ENCODE measurements around the gene PGBD5. TPM values are rescaled to one million over a fixed set of nuclear protein-coding genes. Genes with fewer than 3 reads are reported as not detected.

PGBD5 gene
- total RNA-seq, 1 experiment from 2014 or later, result 37.8 TPM

DNA sequence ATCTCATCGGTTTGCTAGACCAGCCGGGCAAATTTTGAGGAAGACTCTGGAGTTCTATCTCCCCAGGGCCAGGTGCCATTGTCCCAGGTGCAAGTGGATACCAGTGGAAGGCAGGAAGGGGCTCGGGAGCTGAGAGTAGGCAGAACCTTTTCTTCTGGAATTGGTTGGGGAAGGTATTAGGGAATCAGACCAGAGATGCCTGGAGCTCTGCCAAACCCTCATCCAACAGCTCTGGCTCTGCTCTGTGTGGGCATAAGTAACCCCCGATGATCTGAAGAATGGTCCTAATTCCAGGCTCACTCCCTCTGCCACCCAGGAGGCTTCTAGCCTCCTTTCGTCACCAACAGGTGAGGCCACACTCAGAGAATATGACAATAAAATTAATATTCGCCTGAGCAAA, 69.9 kb downstream of the PGBD5 start:
- CTCF ChIA-PET, result no interaction called here
- no peak for DNase-seq
- intact Hi-C loops (cut with micrococcal nuclease; ENCODE audit: unreplicated experiment), result no loop called here
- no peaks in the 10 kb centered on the region for H3K4me1 Mint-ChIP-seq (ENCODE audit: low read depth, unreplicated experiment)
- BruUV-seq (replicated peaks), result no TSS peak
- H3K36me3 Mint-ChIP-seq (ENCODE audit: insufficient read depth, unreplicated experiment), result peaks cover 13% of the 10 kb centered on the region
- no peaks in the 10 kb centered on the region for H3K9me3 Mint-ChIP-seq (ENCODE audit: low read depth, unreplicated experiment)
- no peak overlapping the region for H3K27ac Mint-ChIP-seq (ENCODE audit: unreplicated experiment)
- H3K27me3 Mint-ChIP-seq (ENCODE audit: unreplicated experiment), result no peaks in the 10 kb centered on the region
- no peak overlapping the region for H3K4me3 Mint-ChIP-seq (ENCODE audit: low read depth, unreplicated experiment)
- TF ChIP-seq, protein P1, sequence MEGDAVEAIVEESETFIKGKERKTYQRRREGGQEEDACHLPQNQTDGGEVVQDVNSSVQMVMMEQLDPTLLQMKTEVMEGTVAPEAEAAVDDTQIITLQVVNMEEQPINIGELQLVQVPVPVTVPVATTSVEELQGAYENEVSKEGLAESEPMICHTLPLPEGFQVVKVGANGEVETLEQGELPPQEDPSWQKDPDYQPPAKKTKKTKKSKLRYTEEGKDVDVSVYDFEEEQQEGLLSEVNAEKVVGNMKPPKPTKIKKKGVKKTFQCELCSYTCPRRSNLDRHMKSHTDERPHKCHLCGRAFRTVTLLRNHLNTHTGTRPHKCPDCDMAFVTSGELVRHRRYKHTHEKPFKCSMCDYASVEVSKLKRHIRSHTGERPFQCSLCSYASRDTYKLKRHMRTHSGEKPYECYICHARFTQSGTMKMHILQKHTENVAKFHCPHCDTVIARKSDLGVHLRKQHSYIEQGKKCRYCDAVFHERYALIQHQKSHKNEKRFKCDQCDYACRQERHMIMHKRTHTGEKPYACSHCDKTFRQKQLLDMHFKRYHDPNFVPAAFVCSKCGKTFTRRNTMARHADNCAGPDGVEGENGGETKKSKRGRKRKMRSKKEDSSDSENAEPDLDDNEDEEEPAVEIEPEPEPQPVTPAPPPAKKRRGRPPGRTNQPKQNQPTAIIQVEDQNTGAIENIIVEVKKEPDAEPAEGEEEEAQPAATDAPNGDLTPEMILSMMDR (IDR thresholded peaks at IDR 0.05; ENCODE audit: unreplicated experiment), result no peak

DNA sequence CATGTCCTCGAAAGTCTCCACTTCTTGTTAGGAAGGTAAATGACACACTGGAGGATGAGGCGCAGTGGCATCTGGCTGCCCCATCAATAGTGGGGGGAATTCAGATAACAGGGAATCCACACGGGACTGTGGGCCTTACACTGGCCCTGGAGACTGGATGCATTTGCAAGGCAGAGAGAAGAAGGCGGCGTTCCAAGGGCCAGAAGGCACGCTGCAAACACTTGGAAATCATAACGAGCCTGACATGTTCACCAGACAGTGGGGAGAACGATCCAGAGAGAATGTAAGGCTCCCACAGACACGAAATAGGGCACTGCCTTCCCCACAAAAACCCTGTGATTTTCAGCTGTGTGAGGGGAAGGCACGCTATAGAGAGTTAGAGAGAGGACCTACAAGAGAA, 70.5 kb downstream of the PGBD5 start:
- H3K4me3 Mint-ChIP-seq (ENCODE audit: low read depth, unreplicated experiment), result no peak overlapping the region
- H3K4me1 Mint-ChIP-seq (ENCODE audit: low read depth, unreplicated experiment), result no peaks in the 10 kb centered on the region
- no peaks in the 10 kb centered on the region for H3K9me3 Mint-ChIP-seq (ENCODE audit: low read depth, unreplicated experiment)
- no TSS peak for BruUV-seq (replicated peaks)
- TF ChIP-seq, protein P1 (IDR thresholded peaks at IDR 0.05; ENCODE audit: unreplicated experiment), result no peak
- intact Hi-C loops (cut with micrococcal nuclease; ENCODE audit: unreplicated experiment), result no loop called here
- no peaks in the 10 kb centered on the region for H3K27me3 Mint-ChIP-seq (ENCODE audit: unreplicated experiment)
- CTCF ChIA-PET, result no interaction called here
- no peak for DNase-seq
- H3K36me3 Mint-ChIP-seq (ENCODE audit: insufficient read depth, unreplicated experiment), result peaks cover 10% of the 10 kb centered on the region
- no peak overlapping the region for H3K27ac Mint-ChIP-seq (ENCODE audit: unreplicated experiment)

DNA sequence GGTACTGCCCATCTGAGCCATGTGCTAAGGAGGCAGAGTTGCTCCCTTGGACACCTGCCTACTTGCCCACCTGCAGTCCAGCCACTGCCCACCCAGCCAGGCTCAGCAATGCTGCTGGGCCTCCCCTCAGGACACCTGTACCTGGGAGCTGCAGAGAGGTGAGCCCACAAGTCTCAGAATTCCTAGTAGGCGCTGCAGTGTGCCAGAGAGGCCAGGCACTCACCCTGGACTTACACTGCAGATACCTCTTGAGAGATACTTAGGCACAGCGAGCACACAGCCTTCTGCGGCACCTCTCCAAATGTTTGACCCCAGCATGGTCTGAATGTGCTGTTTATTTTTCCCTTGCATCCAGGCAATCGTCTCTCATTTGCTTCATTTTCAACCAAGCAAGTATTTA, 71.0 kb downstream of the PGBD5 start:
- Mint-ChIP-seq H3K36me3 (ENCODE audit: insufficient read depth, unreplicated experiment) (peaks cover 9% of the 10 kb centered on the region), H3K27ac (ENCODE audit: unreplicated experiment) (no peak overlapping the region), H3K27me3 (ENCODE audit: unreplicated experiment) (no peaks in the 10 kb centered on the region), H3K4me3 (ENCODE audit: low read depth, unreplicated experiment) (no peak overlapping the region), H3K4me1 (ENCODE audit: low read depth, unreplicated experiment) (no peaks in the 10 kb centered on the region), H3K9me3 (ENCODE audit: low read depth, unreplicated experiment) (no peaks in the 10 kb centered on the region)
- no TSS peak for BruUV-seq (replicated peaks)
- no peak for DNase-seq
- TF ChIP-seq, protein P1 (IDR thresholded peaks at IDR 0.05; ENCODE audit: unreplicated experiment), result no peak
- intact Hi-C loops (cut with micrococcal nuclease; ENCODE audit: unreplicated experiment), result no loop called here
- CTCF ChIA-PET, result no interaction called here

DNA sequence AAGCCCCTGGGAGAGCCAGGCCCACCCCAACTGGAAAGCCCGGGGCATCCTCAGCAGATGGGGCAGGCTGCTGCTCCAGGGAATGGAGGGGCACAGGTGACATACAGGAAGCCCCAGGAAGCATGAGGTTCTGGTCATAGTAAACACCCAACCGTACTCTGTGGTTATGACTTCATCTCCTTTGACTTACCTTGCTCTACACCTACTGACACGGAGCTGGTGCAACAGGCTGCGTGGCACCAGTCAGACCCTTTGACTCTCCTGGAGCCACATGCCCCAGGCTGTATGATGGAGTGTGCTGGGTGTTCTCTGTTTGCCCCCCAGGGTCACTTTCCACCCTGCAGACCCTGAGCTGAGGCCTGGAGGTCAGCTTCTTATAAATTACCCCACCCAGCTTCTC, 72.1 kb downstream of the PGBD5 start:
- Mint-ChIP-seq H3K36me3 (ENCODE audit: insufficient read depth, unreplicated experiment) (peaks cover 16% of the 10 kb centered on the region), H3K4me3 (ENCODE audit: low read depth, unreplicated experiment) (no peak overlapping the region), H3K9me3 (ENCODE audit: low read depth, unreplicated experiment) (no peaks in the 10 kb centered on the region), H3K27ac (ENCODE audit: unreplicated experiment) (no peak overlapping the region), H3K4me1 (ENCODE audit: low read depth, unreplicated experiment) (no peaks in the 10 kb centered on the region), H3K27me3 (ENCODE audit: unreplicated experiment) (no peaks in the 10 kb centered on the region)
- DNase-seq, result no peak
- CTCF ChIA-PET, result no interaction called here
- TF ChIP-seq, protein P1 (IDR thresholded peaks at IDR 0.05; ENCODE audit: unreplicated experiment), result no peak
- intact Hi-C loops (cut with micrococcal nuclease; ENCODE audit: unreplicated experiment), result no loop called here
- BruUV-seq (replicated peaks), result no TSS peak

DNA sequence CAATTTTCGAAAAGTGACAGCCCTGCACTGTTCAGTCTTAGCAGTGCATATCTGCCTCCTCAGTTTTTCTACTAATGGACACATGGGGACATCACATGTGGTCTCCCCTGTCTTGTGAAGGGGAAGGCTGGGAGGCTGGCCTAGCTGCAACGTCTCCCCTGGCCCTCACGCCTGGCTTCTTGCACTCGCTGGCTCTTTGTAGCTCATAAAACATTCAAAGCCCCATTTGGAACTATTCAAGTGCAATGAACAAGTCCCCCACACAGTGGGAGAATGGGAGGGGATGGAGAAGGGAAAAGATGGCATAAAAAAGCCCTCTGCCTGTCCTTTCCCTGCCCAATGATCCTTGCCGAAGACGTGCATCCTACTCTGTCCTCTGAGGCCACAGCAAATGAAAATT, 73.6 kb downstream of the PGBD5 start:
- Mint-ChIP-seq H3K36me3 (ENCODE audit: insufficient read depth, unreplicated experiment) (peaks cover 30% of the 10 kb centered on the region), H3K4me3 (ENCODE audit: low read depth, unreplicated experiment) (no peak overlapping the region), H3K27me3 (ENCODE audit: unreplicated experiment) (no peaks in the 10 kb centered on the region), H3K27ac (ENCODE audit: unreplicated experiment) (no peak overlapping the region), H3K9me3 (ENCODE audit: low read depth, unreplicated experiment) (no peaks in the 10 kb centered on the region), H3K4me1 (ENCODE audit: low read depth, unreplicated experiment) (no peaks in the 10 kb centered on the region)
- intact Hi-C loops (cut with micrococcal nuclease; ENCODE audit: unreplicated experiment), result no loop called here
- no TSS peak for BruUV-seq (replicated peaks)
- no peak for DNase-seq
- CTCF ChIA-PET, result no interaction called here
- TF ChIP-seq, protein P1 (IDR thresholded peaks at IDR 0.05; ENCODE audit: unreplicated experiment), result no peak
